HCT116 (cell line): ENCODE data around the gene GALNT5. TPM values are rescaled to one million over a fixed set of nuclear protein-coding genes. Genes with fewer than 3 reads are reported as not detected.

Source experiments
- ATAC-seq: fragments of 200-7000 bp; cut with Tn5 transposase; 2 replicates; pipeline ENCODE4 v1.9.1; 2020; ENCODE audit warnings: mild to moderate bottlenecking, moderate library complexity
- BruUV-seq: library from RNA; stranded (reverse); fragments of 400-500 nt; replicated peaks from 2 replicates; lab custom pipeline; 2021; lab: Mats Ljungman, UMichigan
- CTCF ChIA-PET: fragments of 300-600 bp; sonication (Branson Sonifier 250); formaldehyde crosslinking; loops from one replicate; lab custom pipeline; 2021; ENCODE audit warnings: antibody characterized with exemption; lab: Charles Lee
- POLR2A ChIA-PET: fragments of 300-600, 350-600 bp; sonication (Branson Sonifier 250); formaldehyde crosslinking; loops from one replicate; lab custom pipeline; 2021; ENCODE audit warnings: antibody characterized with exemption; lab: Charles Lee
- RAD21 ChIA-PET, 2 experiments: fragments of 300-600 bp; sonication (Branson Sonifier 250); formaldehyde crosslinking; loops; one replicate each; lab custom pipeline; 2023; ENCODE audit warnings: low total read pairs in 2 of 2; ENCODE audit not compliant: uncharacterized antibody in 2 of 2, unreplicated experiment in 2 of 2, low non-redundant PET in 1 of 2; lab: Charles Lee
- DNase-seq: peaks from one replicate; pipeline ENCODE4 v3.0.0-alpha.2; 2010; ENCODE audit warnings: low read depth, low spot score
- H2AFZ ChIP-seq: fragments of 200-600 bp; shearing (Covaris generic), sonication (generic); 2 replicates; pipeline ENCODE4 v1.6.1; 2017; ENCODE audit warnings: low read depth, mixed run types, mixed read lengths, antibody characterized with exemption, low read length; ENCODE audit not compliant: poor library complexity, severe bottlenecking
- H3K27ac ChIP-seq: 2 replicates; pipeline ENCODE4 v1.5.1; 2012; ENCODE audit warnings: low read depth, low read length
- H3K27me3 ChIP-seq: fragments of 200-600 bp; sonication (generic); 2 replicates; pipeline ENCODE4 v1.6.1; 2016; ENCODE audit warnings: mixed run types, low read length, mixed read lengths; ENCODE audit not compliant: insufficient read depth
- H3K36me3 ChIP-seq, 2 experiments: fragments of 200-500 bp in 1 of 2; fragments of 200-600 bp in 1 of 2; sonication (Bioruptor generic) in 1 of 2; sonication (generic) in 1 of 2; 2 replicates each; pipeline versions ENCODE4 v1.5.1 to v1.6.1; 2014 to 2016; ENCODE audit warnings: low read length in 2 of 2, inconsistent platforms in 1 of 2, mixed read lengths in 1 of 2, mixed run types in 1 of 2; ENCODE audit not compliant: insufficient read depth in 2 of 2, control insufficient read depth in 1 of 2
- H3K4me1 ChIP-seq, 2 experiments: fragments of 200-600 bp in 1 of 2; sonication (generic) in 1 of 2; 2 replicates each; pipeline versions ENCODE4 v1.5.1 to v1.6.1; 2012 to 2017; ENCODE audit warnings: low read length in 2 of 2, inconsistent platforms in 1 of 2, mild to moderate bottlenecking in 1 of 2, mixed read lengths in 1 of 2, mixed run types in 1 of 2, moderate library complexity in 1 of 2; ENCODE audit not compliant: insufficient read depth in 2 of 2, control insufficient read depth in 1 of 2
- H3K4me2 ChIP-seq: fragments of 200-600 bp; sonication (generic); 2 replicates; pipeline ENCODE4 v1.6.1; 2017; ENCODE audit warnings: mixed run types, low read length, mixed read lengths
- H3K4me3 ChIP-seq, 2 experiments: fragments of 200-600 bp in 1 of 2; sonication (generic) in 1 of 2; replicated peaks in 1 of 2; 2 replicates each; pipeline ENCODE4 v1.5.1; 2011 to 2016; ENCODE audit warnings: low read length in 2 of 2, control low read depth in 1 of 2, low read depth in 1 of 2, mild to moderate bottlenecking in 1 of 2, mixed read lengths in 1 of 2, mixed run types in 1 of 2
- H3K79me2 ChIP-seq: fragments of 200-600 bp; sonication (generic); 2 replicates; pipeline ENCODE4 v1.6.1; 2017; ENCODE audit warnings: mild to moderate bottlenecking, mixed run types, low read length, moderate library complexity, mixed read lengths; ENCODE audit not compliant: insufficient read depth
- H3K9ac ChIP-seq: fragments of 200-600 bp; sonication (generic); 2 replicates; pipeline ENCODE4 v1.6.1; 2016; ENCODE audit warnings: low read length, mixed read lengths
- H3K9me2 ChIP-seq: fragments of 200-600 bp; sonication (generic), shearing (Covaris generic); 2 replicates; pipeline ENCODE4 v1.6.1; 2017; ENCODE audit warnings: mixed run types, mild to moderate bottlenecking, moderate library complexity; ENCODE audit not compliant: insufficient read depth
- H3K9me3 ChIP-seq, 2 experiments: fragments of 200-500 bp in 1 of 2; fragments of 200-600 bp in 1 of 2; sonication (Bioruptor generic) in 1 of 2; sonication (generic) in 1 of 2; 2 replicates each; pipeline ENCODE4 v1.6.1; 2014 to 2017; ENCODE audit warnings: low read length in 2 of 2, mixed read lengths in 2 of 2, inconsistent platforms in 1 of 2, low read depth in 1 of 2, mild to moderate bottlenecking in 1 of 2, mixed run types in 1 of 2, moderate library complexity in 1 of 2; ENCODE audit not compliant: control insufficient read depth in 1 of 2, insufficient read depth in 1 of 2
- H4K20me1 ChIP-seq: fragments of 200-600 bp; sonication (generic), shearing (Covaris generic); 2 replicates; pipeline ENCODE4 v1.6.1; 2017; ENCODE audit warnings: mixed run types, mild to moderate bottlenecking, moderate library complexity; ENCODE audit not compliant: insufficient read depth
- EZH2phosphoT487 ChIP-seq: fragments of 200-600 bp; IDR thresholded peaks from 2 replicates; pipeline ENCODE4 v1.6.1; 2018; ENCODE audit warnings: antibody characterized with exemption, borderline replicate concordance
- MAX ChIP-seq: IDR thresholded peaks from 2 replicates; pipeline ENCODE4 v1.6.1; 2012
- REST ChIP-seq: IDR thresholded peaks from 2 replicates; pipeline ENCODE4 v1.6.1; 2012; ENCODE audit warnings: low read depth
- ZBTB33 ChIP-seq: IDR thresholded peaks from 2 replicates; pipeline ENCODE4 v1.6.1; 2011; ENCODE audit warnings: mild to moderate bottlenecking, low read length, moderate library complexity; ENCODE audit not compliant: insufficient replicate concordance; ENCODE audit errors: extremely low read depth
- ZFX ChIP-seq: fragments of 450-650 bp; IDR thresholded peaks from 2 replicates; pipeline ENCODE4 v1.6.1; 2017
- ZNF274 ChIP-seq: fragments of 200-500 bp; sonication (Bioruptor generic); IDR thresholded peaks from 2 replicates; pipeline ENCODE4 v1.6.1; 2014; ENCODE audit warnings: mild to moderate bottlenecking, low read depth, low read length, inconsistent platforms
- intact Hi-C: fragments of 100-400 bp; cut with micrococcal nuclease; formaldehyde crosslinking; loops from 2 replicates; pipeline ENCODE4 v1.10.0; 2022
- total RNA-seq: library from RNA; stranded (reverse); gene quantifications from one replicate; pipeline ENCODE4 v1.2.1, GENCODE V29; 2021; ENCODE audit not compliant: unreplicated experiment

The GALNT5 gene
- total RNA-seq, 1 experiment from 2014 or later = 3.9 TPM

GRCh38 chr2:157287160-157287559 is 29.7 kb downstream of the GALNT5 start:
- H3K9me2 ChIP-seq = no peaks in the 10 kb centered on the region

More at GRCh38 chr2:157287160-157287559, 29.7 kb downstream of the GALNT5 start:
- ChIA-PET POLR2A (no interaction called here), CTCF (interaction anchor here (1.6 kb wide), 1 partner anchor 15 kb away, joined by 7 read pairs; no protein-coding TSS in a partner anchor), RAD21 (no interaction called here)
- no peaks in the 10 kb centered on the region for H3K27me3 ChIP-seq
- no peaks in the 10 kb centered on the region for H3K36me3 ChIP-seq
- H3K4me1 ChIP-seq = no peaks in the 10 kb centered on the region
- H3K9me3 ChIP-seq = no peaks in the 10 kb centered on the region
- intact Hi-C loops = no loop called here
- H2AFZ ChIP-seq = no peak overlapping the region
- no peaks in the 10 kb centered on the region for H3K79me2 ChIP-seq
- no TSS peak for BruUV-seq
- no peak for DNase-seq
- TF ChIP-seq ZBTB33 (no peak), ZFX (no peak), ZNF274 (no peak), EZH2phosphoT487 (no peak), REST (no peak), MAX (no peak)
- H3K4me2 ChIP-seq = no peak overlapping the region
- H4K20me1 ChIP-seq = no peaks in the 10 kb centered on the region
- ATAC-seq = no peak
- no peak overlapping the region for H3K9ac ChIP-seq
- no peak overlapping the region for H3K4me3 ChIP-seq
- H3K27ac ChIP-seq = no peak overlapping the region
